ENCODE results near the gene ADRA2B.
A peak's percentile ranks its signal among the peaks of the same experiment; 100 is the strongest.
"Not testable (repeated sequence)": the region's sequence is repeated elsewhere in the genome, so short reads cannot be mapped to it uniquely, and the experiment has no call there.

Gene ADRA2B

GRCh38 chr2:96116424-96116878 lies at the start of gene ADRA2B:
ADRA2B (minus strand) TSS chr2:96116571; CDS start chr2:96116149, 422 bp downstream.
- FAIRE-seq, result peak; percentile 31
- peak; percentile 83 for DNase-seq (ENCODE audit: insufficient read length, low spot score)

- peak; percentile 75 for DNase-seq (ENCODE audit: insufficient read length, low spot score)
These were observed 48.3 kb upstream of the ADRA2B start for GRCh38 chr2:96164459-96165184.

GRCh38 chr2:96163768-96164429 lies 47.5 kb upstream of the ADRA2B start:
- FAIRE-seq (peak; percentile 96), DNase-seq (ENCODE audit: insufficient read length, low spot score) (no peak)

More at GRCh38 chr2:96164459-96165184, 48.3 kb upstream of the ADRA2B start:
- no peak for FAIRE-seq

- no peak for FAIRE-seq
- no peak for DNase-seq (ENCODE audit: insufficient read length, low spot score)
These were observed 47.0 kb upstream of the ADRA2B start for GRCh38 chr2:96163415-96163767.

GRCh38 chr2:96161898-96162297 lies 45.5 kb upstream of the ADRA2B start:
- DNase-seq (ENCODE audit: insufficient read length, low spot score) (no peak), FAIRE-seq (peak; percentile 89)

- DNase-seq (ENCODE audit: insufficient read length, low spot score); FAIRE-seq: not testable (repeated sequence)
These were observed 44.0 kb upstream of the ADRA2B start for GRCh38 chr2:96160366-96160765.

- FAIRE-seq (peak; percentile 90), DNase-seq (ENCODE audit: insufficient read length, low spot score) (no peak)
These were observed 42.9 kb upstream of the ADRA2B start for GRCh38 chr2:96159084-96159830.

GRCh38 chr2:96158554-96158940 lies 42.2 kb upstream of the ADRA2B start:
- FAIRE-seq, result peak; percentile 14
- no peak for DNase-seq (ENCODE audit: insufficient read length, low spot score)

- FAIRE-seq (peak; percentile 95), DNase-seq (ENCODE audit: insufficient read length, low spot score) (peak; percentile 51)
These were observed 41.5 kb upstream of the ADRA2B start for GRCh38 chr2:96157649-96158553.

- no peak for FAIRE-seq
- no peak for DNase-seq (ENCODE audit: insufficient read length, low spot score)
These were observed 40.7 kb upstream of the ADRA2B start for GRCh38 chr2:96156926-96157648.

GRCh38 chr2:96156011-96156820 lies 39.8 kb upstream of the ADRA2B start:
- FAIRE-seq, result peak; percentile 66
- no peak for DNase-seq (ENCODE audit: insufficient read length, low spot score)

GRCh38 chr2:96154506-96155380 lies 38.4 kb upstream of the ADRA2B start:
- FAIRE-seq (no peak), DNase-seq (ENCODE audit: insufficient read length, low spot score) (no peak)

- DNase-seq (ENCODE audit: insufficient read length, low spot score) (no peak), FAIRE-seq (no peak)
These were observed 37.6 kb upstream of the ADRA2B start for GRCh38 chr2:96153991-96154431.

- FAIRE-seq (no peak), DNase-seq (ENCODE audit: insufficient read length, low spot score) (no peak)
These were observed 36.9 kb upstream of the ADRA2B start for GRCh38 chr2:96153291-96153713.

- FAIRE-seq, result no peak
- no peak for DNase-seq (ENCODE audit: insufficient read length, low spot score)
These were observed 36.2 kb upstream of the ADRA2B start for GRCh38 chr2:96152304-96153161.

GRCh38 chr2:96151595-96152303 lies 35.4 kb upstream of the ADRA2B start:
- DNase-seq (ENCODE audit: insufficient read length, low spot score) (no peak), FAIRE-seq (no peak)

All from GM19239 (cell line).